ENCODE data around the gene HSPA4.

HSPA4 gene

GRCh38 chr5:133112026-133112660, 60.3 kb downstream of the HSPA4 start:
- Histone ChIP-seq H3K56ac (ENCODE audit: low read length) (no peak overlapping the region), H3K4me1 (ENCODE audit: control insufficient read depth, low read depth, low read length) (no peaks in the 10 kb centered on the region), H2BK15ac (replicated peaks; ENCODE audit: low read depth) (no peak overlapping the region), H3K23ac (ENCODE audit: low read length) (no peak overlapping the region), H3K4me3 (ENCODE audit: low read length) (no peak overlapping the region), H3K18ac (ENCODE audit: low read length) (no peak overlapping the region), H2AK5ac (ENCODE audit: low read length) (no peak overlapping the region), H2BK120ac (ENCODE audit: low read depth, low read length) (no peak overlapping the region), H2BK5ac (ENCODE audit: low read length) (no peak overlapping the region), H3K79me1 (ENCODE audit: low read length) (no peaks in the 10 kb centered on the region), H3K27me3 (ENCODE audit: insufficient read depth, low read length, poor library complexity) (no peaks in the 10 kb centered on the region), H3K4ac (ENCODE audit: low read depth, low read length) (no peak overlapping the region), H4K5ac (ENCODE audit: low read length) (no peak overlapping the region), H3K27ac (ENCODE audit: low read depth, low read length) (no peak overlapping the region), H3K4me2 (ENCODE audit: low read length) (no peak overlapping the region), H3K79me2 (ENCODE audit: control insufficient read depth, insufficient read depth, low read length) (no peaks in the 10 kb centered on the region), H3K36me3 (ENCODE audit: control insufficient read depth, insufficient read depth, low read length) (no peaks in the 10 kb centered on the region), H3K9ac (ENCODE audit: low read length) (no peak overlapping the region), H4K8ac (ENCODE audit: low read depth, low read length) (no peak overlapping the region)
- no peak for DNase-seq
- WGBS (ENCODE audit: extremely low coverage, insufficient coverage, low lambda C conversion rate), result no CpG with 5 or more reads among the region's 13 CpGs

DNA sequence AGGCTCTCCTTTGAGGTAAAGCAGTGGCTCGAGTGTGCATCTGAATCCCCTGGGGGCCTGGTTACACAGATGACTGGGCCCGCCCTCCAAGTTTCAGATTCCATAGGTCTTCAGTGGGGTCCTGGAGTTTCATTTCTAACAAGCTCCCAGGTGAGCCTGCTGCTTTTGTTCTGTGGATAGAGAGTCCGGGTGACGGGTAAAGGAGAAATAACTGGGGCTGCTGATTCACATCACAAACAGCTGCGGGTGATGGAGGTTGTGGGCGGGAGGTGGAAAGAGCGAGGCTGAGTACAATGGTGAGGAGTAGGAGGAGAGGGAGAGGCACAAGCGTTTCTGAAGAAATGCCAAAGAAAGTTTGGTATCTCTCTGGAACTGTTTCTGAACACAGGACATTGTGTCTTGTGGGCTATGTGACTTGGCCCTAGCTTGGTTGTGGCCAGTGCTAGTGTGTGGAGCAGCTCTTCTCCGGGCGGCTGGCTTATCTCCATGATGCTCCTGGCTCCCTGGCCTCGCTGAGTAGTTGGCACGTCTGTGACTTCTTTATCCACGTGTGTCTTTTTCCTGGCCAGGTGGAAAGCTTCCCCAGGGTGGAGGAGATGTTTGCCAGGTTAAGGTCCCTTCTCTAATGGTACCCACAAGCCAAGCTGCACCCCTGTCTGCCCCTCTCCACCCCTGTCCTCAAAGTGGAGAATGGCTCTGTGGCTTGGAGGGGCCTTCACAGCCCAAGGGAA, 61.7 kb downstream of the HSPA4 start:
- H3K4me1 ChIP-seq (ENCODE audit: control insufficient read depth, low read depth, low read length), result no peaks in the 10 kb centered on the region
- no peak overlapping the region for H3K27ac ChIP-seq (ENCODE audit: low read depth, low read length)
- H2BK120ac ChIP-seq (ENCODE audit: low read depth, low read length), result no peak overlapping the region
- H3K4me3 ChIP-seq (ENCODE audit: low read length), result no peak overlapping the region
- no peak overlapping the region for H3K4me2 ChIP-seq (ENCODE audit: low read length)
- no peaks in the 10 kb centered on the region for H3K27me3 ChIP-seq (ENCODE audit: insufficient read depth, low read length, poor library complexity)
- H3K9ac ChIP-seq (ENCODE audit: low read length), result no peak overlapping the region
- no peaks in the 10 kb centered on the region for H3K79me1 ChIP-seq (ENCODE audit: low read length)
- no peaks in the 10 kb centered on the region for H3K36me3 ChIP-seq (ENCODE audit: control insufficient read depth, insufficient read depth, low read length)
- H4K5ac ChIP-seq (ENCODE audit: low read length), result no peak overlapping the region
- no peak overlapping the region for H4K8ac ChIP-seq (ENCODE audit: low read depth, low read length)
- H3K18ac ChIP-seq (ENCODE audit: low read length), result no peak overlapping the region
- H2BK15ac ChIP-seq (replicated peaks; ENCODE audit: low read depth), result no peak overlapping the region
- no peak overlapping the region for H3K23ac ChIP-seq (ENCODE audit: low read length)
- no peak overlapping the region for H3K4ac ChIP-seq (ENCODE audit: low read depth, low read length)
- no CpG with 5 or more reads among the region's 13 CpGs for WGBS (ENCODE audit: extremely low coverage, insufficient coverage, low lambda C conversion rate)
- H2BK5ac ChIP-seq (ENCODE audit: low read length), result no peak overlapping the region
- H2AK5ac ChIP-seq (ENCODE audit: low read length), result no peak overlapping the region
- DNase-seq, result no peak
- H3K56ac ChIP-seq (ENCODE audit: low read length), result no peak overlapping the region
- no peaks in the 10 kb centered on the region for H3K79me2 ChIP-seq (ENCODE audit: control insufficient read depth, insufficient read depth, low read length)

DNA sequence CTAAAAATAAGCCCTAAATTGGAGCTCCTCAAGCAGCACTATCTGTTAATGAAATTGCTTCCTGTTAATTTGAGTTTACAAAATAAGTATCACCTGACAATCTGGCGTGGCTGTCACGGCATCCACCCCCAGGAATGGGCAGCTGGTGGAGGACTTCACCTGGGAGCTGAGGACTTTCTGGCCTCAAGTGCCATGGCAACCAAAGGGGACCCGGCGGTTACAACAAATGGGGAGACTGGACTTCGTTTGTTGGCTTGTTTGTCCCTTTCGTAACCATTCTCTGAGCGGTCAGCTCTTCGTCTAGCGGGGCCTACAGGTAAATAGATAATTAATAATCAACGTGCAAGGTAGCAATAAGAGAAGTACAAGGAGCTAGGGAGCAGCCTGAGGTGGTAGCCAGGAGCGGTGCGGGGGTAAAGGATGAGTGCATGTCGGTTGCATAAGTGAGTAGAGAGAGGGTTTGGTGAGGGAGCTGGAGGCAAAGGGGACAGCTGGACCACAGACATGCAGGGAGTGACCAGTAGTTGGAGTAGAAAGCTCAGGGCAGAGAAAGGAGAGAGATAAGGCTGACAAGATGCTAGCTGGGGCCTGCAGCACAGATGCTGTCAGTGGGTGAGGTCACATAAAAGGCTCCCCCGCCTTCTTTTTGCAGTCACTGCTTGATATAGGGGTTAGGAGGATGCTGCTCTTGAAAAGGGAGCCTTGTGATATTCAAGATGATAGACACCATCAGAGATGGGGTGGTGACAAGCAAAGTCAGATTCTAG, 62.5 kb downstream of the HSPA4 start:
- H2BK15ac ChIP-seq (replicated peaks; ENCODE audit: low read depth), result no peak overlapping the region
- no peaks in the 10 kb centered on the region for H3K4me1 ChIP-seq (ENCODE audit: control insufficient read depth, low read depth, low read length)
- no peak overlapping the region for H3K9ac ChIP-seq (ENCODE audit: low read length)
- no peak overlapping the region for H4K8ac ChIP-seq (ENCODE audit: low read depth, low read length)
- no peak overlapping the region for H2BK5ac ChIP-seq (ENCODE audit: low read length)
- H3K56ac ChIP-seq (ENCODE audit: low read length), result no peak overlapping the region
- H2BK120ac ChIP-seq (ENCODE audit: low read depth, low read length), result no peak overlapping the region
- H4K5ac ChIP-seq (ENCODE audit: low read length), result no peak overlapping the region
- DNase-seq, result no peak
- H3K36me3 ChIP-seq (ENCODE audit: control insufficient read depth, insufficient read depth, low read length), result no peaks in the 10 kb centered on the region
- H3K4me2 ChIP-seq (ENCODE audit: low read length), result no peak overlapping the region
- H2AK5ac ChIP-seq (ENCODE audit: low read length), result no peak overlapping the region
- H3K4ac ChIP-seq (ENCODE audit: low read depth, low read length), result no peak overlapping the region
- H3K23ac ChIP-seq (ENCODE audit: low read length), result no peak overlapping the region
- no peaks in the 10 kb centered on the region for H3K79me2 ChIP-seq (ENCODE audit: control insufficient read depth, insufficient read depth, low read length)
- H3K27me3 ChIP-seq (ENCODE audit: insufficient read depth, low read length, poor library complexity), result no peaks in the 10 kb centered on the region
- H3K18ac ChIP-seq (ENCODE audit: low read length), result no peak overlapping the region
- no peak overlapping the region for H3K27ac ChIP-seq (ENCODE audit: low read depth, low read length)
- WGBS (ENCODE audit: extremely low coverage, insufficient coverage, low lambda C conversion rate), result no CpG with 5 or more reads among the region's 14 CpGs
- no peak overlapping the region for H3K4me3 ChIP-seq (ENCODE audit: low read length)
- no peaks in the 10 kb centered on the region for H3K79me1 ChIP-seq (ENCODE audit: low read length)

DNA sequence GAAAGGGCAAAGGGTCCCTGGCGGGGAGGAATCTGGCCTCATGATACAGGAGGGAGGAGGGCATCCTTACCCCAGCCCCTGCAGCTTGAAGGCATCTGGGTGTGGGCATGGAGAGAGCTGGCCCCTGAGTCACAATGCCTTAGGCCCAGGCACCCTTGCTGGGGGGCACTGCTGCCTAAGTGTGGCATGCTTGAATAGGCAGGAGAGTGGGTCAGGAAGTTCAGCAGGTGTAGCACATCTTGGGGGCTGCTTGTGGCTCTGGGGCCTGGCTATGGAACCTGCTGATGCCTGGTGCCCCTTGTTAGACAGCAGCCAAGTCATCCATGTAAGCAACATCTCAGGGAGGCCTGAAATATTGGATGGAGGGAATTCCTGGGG, 63.1 kb downstream of the HSPA4 start:
- no peaks in the 10 kb centered on the region for H3K4me1 ChIP-seq (ENCODE audit: control insufficient read depth, low read depth, low read length)
- H3K27me3 ChIP-seq (ENCODE audit: insufficient read depth, low read length, poor library complexity), result no peaks in the 10 kb centered on the region
- H3K36me3 ChIP-seq (ENCODE audit: control insufficient read depth, insufficient read depth, low read length), result no peaks in the 10 kb centered on the region
- H3K18ac ChIP-seq (ENCODE audit: low read length), result no peak overlapping the region
- no peak overlapping the region for H3K23ac ChIP-seq (ENCODE audit: low read length)
- no peak overlapping the region for H3K9ac ChIP-seq (ENCODE audit: low read length)
- no peak overlapping the region for H2BK5ac ChIP-seq (ENCODE audit: low read length)
- H3K79me2 ChIP-seq (ENCODE audit: control insufficient read depth, insufficient read depth, low read length), result no peaks in the 10 kb centered on the region
- H3K56ac ChIP-seq (ENCODE audit: low read length), result no peak overlapping the region
- H3K4me2 ChIP-seq (ENCODE audit: low read length), result no peak overlapping the region
- no peak for DNase-seq
- no peaks in the 10 kb centered on the region for H3K79me1 ChIP-seq (ENCODE audit: low read length)
- no peak overlapping the region for H2BK120ac ChIP-seq (ENCODE audit: low read depth, low read length)
- no peak overlapping the region for H2BK15ac ChIP-seq (replicated peaks; ENCODE audit: low read depth)
- H4K8ac ChIP-seq (ENCODE audit: low read depth, low read length), result no peak overlapping the region
- no peak overlapping the region for H3K4me3 ChIP-seq (ENCODE audit: low read length)
- no peak overlapping the region for H3K27ac ChIP-seq (ENCODE audit: low read depth, low read length)
- no CpG with 5 or more reads among the region's 1 CpG for WGBS (ENCODE audit: extremely low coverage, insufficient coverage, low lambda C conversion rate)
- H4K5ac ChIP-seq (ENCODE audit: low read length), result no peak overlapping the region
- H3K4ac ChIP-seq (ENCODE audit: low read depth, low read length), result no peak overlapping the region
- H2AK5ac ChIP-seq (ENCODE audit: low read length), result no peak overlapping the region

- Histone ChIP-seq H3K4me1 (ENCODE audit: control insufficient read depth, low read depth, low read length) (no peaks in the 10 kb centered on the region), H3K27ac (ENCODE audit: low read depth, low read length) (no peak overlapping the region), H4K5ac (ENCODE audit: low read length) (no peak overlapping the region), H3K4me2 (ENCODE audit: low read length) (no peak overlapping the region), H3K4me3 (ENCODE audit: low read length) (no peak overlapping the region), H4K8ac (ENCODE audit: low read depth, low read length) (no peak overlapping the region), H3K23ac (ENCODE audit: low read length) (no peak overlapping the region), H3K79me1 (ENCODE audit: low read length) (no peaks in the 10 kb centered on the region), H2BK5ac (ENCODE audit: low read length) (no peak overlapping the region), H3K56ac (ENCODE audit: low read length) (no peak overlapping the region), H3K18ac (ENCODE audit: low read length) (no peak overlapping the region), H3K9ac (ENCODE audit: low read length) (no peak overlapping the region), H3K79me2 (ENCODE audit: control insufficient read depth, insufficient read depth, low read length) (no peaks in the 10 kb centered on the region), H2AK5ac (ENCODE audit: low read length) (no peak overlapping the region), H3K27me3 (ENCODE audit: insufficient read depth, low read length, poor library complexity) (no peaks in the 10 kb centered on the region), H3K4ac (ENCODE audit: low read depth, low read length) (no peak overlapping the region), H2BK15ac (replicated peaks; ENCODE audit: low read depth) (no peak overlapping the region), H2BK120ac (ENCODE audit: low read depth, low read length) (no peak overlapping the region), H3K36me3 (ENCODE audit: control insufficient read depth, insufficient read depth, low read length) (no peaks in the 10 kb centered on the region)
- no CpG with 5 or more reads among the region's 2 CpGs for WGBS (ENCODE audit: extremely low coverage, insufficient coverage, low lambda C conversion rate)
- DNase-seq, result no peak
Measured at GRCh38 chr5:133116601-133117000, 64.8 kb downstream of the HSPA4 start.

All from mesendoderm (in vitro differentiated cells).